ENCODE results near the gene MRNIP. TPM values are rescaled to one million over a fixed set of nuclear protein-coding genes. Genes with fewer than 3 reads are reported as not detected.

MRNIP gene
- 18.0 TPM for polyA plus RNA-seq (2012; ENCODE audit: insufficient read length, low read depth)

GRCh38 chr5:179858586-179859427 is at the start of gene MRNIP:
MRNIP (minus strand) TSS chr5:179858817; CDS start chr5:179858796, 21 bp downstream.
- TF ChIP-seq REST (IDR thresholded peaks at IDR 0.05; ENCODE audit: insufficient read depth in 1 of 2, low read depth in 2 of 2, low read length in 2 of 2) (no peak), POLR2AphosphoS5 (IDR thresholded peaks at IDR 0.05; ENCODE audit: low read depth, low read length) (peak; percentile 94), SIN3A (IDR thresholded peaks at IDR 0.05; ENCODE audit: borderline replicate concordance, insufficient read depth, low read length) (peak; percentile 22; the same call in 1 of the 2 replicates), TAF1 (IDR thresholded peaks at IDR 0.05; ENCODE audit: borderline replicate concordance, insufficient read depth, low read length) (peak; percentile 54; the same call in 1 of the 2 replicates), FOXP2 (optimal IDR thresholded peaks at IDR 0.05; ENCODE audit: borderline replicate concordance, extremely low read depth, extremely low read length, insufficient read depth) (no peak)

GRCh38 chr5:179907556-179908324 is 49.1 kb upstream of the MRNIP start, which contains the start of gene TBC1D9B:
TBC1D9B (minus strand) TSS chr5:179907897; CDS start chr5:179907821, 76 bp downstream.
- TF ChIP-seq TAF1 (IDR thresholded peaks at IDR 0.05; ENCODE audit: borderline replicate concordance, insufficient read depth, low read length) (no peak), POLR2AphosphoS5 (IDR thresholded peaks at IDR 0.05; ENCODE audit: low read depth, low read length) (peak; percentile 49; the same call in 1 of the 2 replicates), FOXP2 (optimal IDR thresholded peaks at IDR 0.05; ENCODE audit: borderline replicate concordance, extremely low read depth, extremely low read length, insufficient read depth) (no peak), SIN3A (IDR thresholded peaks at IDR 0.05; ENCODE audit: borderline replicate concordance, insufficient read depth, low read length) (no peak), REST (IDR thresholded peaks at IDR 0.05; ENCODE audit: insufficient read depth in 1 of 2, low read depth in 2 of 2, low read length in 2 of 2) (no peak)

- TF ChIP-seq TAF1 (IDR thresholded peaks at IDR 0.05; ENCODE audit: borderline replicate concordance, insufficient read depth, low read length): no peak
- no peak for TF ChIP-seq REST (IDR thresholded peaks at IDR 0.05; ENCODE audit: insufficient read depth in 1 of 2, low read depth in 2 of 2, low read length in 2 of 2)
- TF ChIP-seq POLR2AphosphoS5 (IDR thresholded peaks at IDR 0.05; ENCODE audit: low read depth, low read length): no peak
- TF ChIP-seq FOXP2 (optimal IDR thresholded peaks at IDR 0.05; ENCODE audit: borderline replicate concordance, extremely low read depth, extremely low read length, insufficient read depth): no peak
- no peak for TF ChIP-seq SIN3A (IDR thresholded peaks at IDR 0.05; ENCODE audit: borderline replicate concordance, insufficient read depth, low read length)
Measured at GRCh38 chr5:179906795-179907555, 48.4 kb upstream of the MRNIP start.

- TF ChIP-seq REST (IDR thresholded peaks at IDR 0.05; ENCODE audit: insufficient read depth in 1 of 2, low read depth in 2 of 2, low read length in 2 of 2): no peak
- TF ChIP-seq POLR2AphosphoS5 (IDR thresholded peaks at IDR 0.05; ENCODE audit: low read depth, low read length): no peak
- TF ChIP-seq SIN3A (IDR thresholded peaks at IDR 0.05; ENCODE audit: borderline replicate concordance, insufficient read depth, low read length): no peak
- TF ChIP-seq TAF1 (IDR thresholded peaks at IDR 0.05; ENCODE audit: borderline replicate concordance, insufficient read depth, low read length): no peak
- no peak for TF ChIP-seq FOXP2 (optimal IDR thresholded peaks at IDR 0.05; ENCODE audit: borderline replicate concordance, extremely low read depth, extremely low read length, insufficient read depth)
Measured at GRCh38 chr5:179906294-179906794, 47.7 kb upstream of the MRNIP start.

All from PFSK-1 (cell line).